Loucy (cell line): Measurements from ENCODE around the gene RPUSD3.

Experiments used
- CTCF ChIP-seq: fragments of 200-600 bp; sonication (generic); conservative IDR thresholded peaks from 2 replicates; pipeline ENCODE4 v1.5.1; 2014; ENCODE audit warnings: mild to moderate bottlenecking, antibody characterized with exemption, low read length
- EZH2phosphoT487 ChIP-seq: fragments of 200-600 bp; IDR thresholded peaks from 2 replicates; pipeline ENCODE4 v1.6.1; 2018; ENCODE audit warnings: antibody characterized with exemption, mild to moderate bottlenecking, moderate library complexity, borderline replicate concordance

GRCh38 chr3:9818666-9819335 is 25.0 kb downstream of the RPUSD3 start:
- TF ChIP-seq CTCF, result no peak
- no peak for TF ChIP-seq EZH2phosphoT487
